ENCODE results near the gene IL23A. TPM values are rescaled to one million over a fixed set of nuclear protein-coding genes. Genes with fewer than 3 reads are reported as not detected.

IL23A gene
- total and polyA plus RNA-seq, 10 of the 15 experiments (the other 5 are each of a cell fraction or from before 2014, with no cell fraction given) = 3.3 to 11.1 (median 5.2) TPM

GRCh38 chr12:56315622-56316473, 22.8 kb upstream of the IL23A start, which contains the start of gene CNPY2 (continued):
- TF ChIP-seq USF2 (IDR thresholded peaks at IDR 0.05; ENCODE audit: borderline replicate concordance, low read depth, low read length) (peak; percentile 67), HCFC1 (IDR thresholded peaks at IDR 0.05; ENCODE audit: low read length) (peak; percentile 98), BRCA1 (IDR thresholded peaks at IDR 0.05; ENCODE audit: low read depth, low read length) (peak; percentile 82), IKZF1 (conservative IDR thresholded peaks at IDR 0.05) (peak; percentile 98), NR2C1 (IDR thresholded peaks at IDR 0.05) (peak; percentile 88), CEBPB (IDR thresholded peaks at IDR 0.05; ENCODE audit: borderline replicate concordance in 1 of 2, low read depth in 2 of 2, low read length in 2 of 2) (no peak), SP1 (IDR thresholded peaks at IDR 0.05; ENCODE audit: low read depth, low read length) (peak; percentile 49), NR2F1 (conservative IDR thresholded peaks at IDR 0.05) (peak; percentile 66), NFXL1 (IDR thresholded peaks at IDR 0.05; ENCODE audit: borderline replicate concordance) (no peak), SIN3A (IDR thresholded peaks at IDR 0.05; ENCODE audit: low read depth, low read length) (peak; percentile 85), YY1 (IDR thresholded peaks at IDR 0.05; ENCODE audit: low read depth, low read length) (peak; percentile 94), RB1 (IDR thresholded peaks at IDR 0.05; ENCODE audit: borderline replicate concordance) (peak; percentile 66; the same call in 1 of the 2 replicates), CBFB (IDR thresholded peaks at IDR 0.05; ENCODE audit: low read depth) (peak; percentile 90), RAD21 (IDR thresholded peaks at IDR 0.05; ENCODE audit: insufficient read depth, low read depth, low read length) (peak; percentile 55), TCF3 (IDR thresholded peaks at IDR 0.05; ENCODE audit: borderline replicate concordance, insufficient read depth, low read depth, low read length) (peak; percentile 57; the same call in 1 of the 2 replicates), SIX5 (IDR thresholded peaks at IDR 0.05; ENCODE audit: low read depth, low read length, severe bottlenecking) (peak; percentile 99), ZNF274 (IDR thresholded peaks at IDR 0.05; ENCODE audit: insufficient read depth, insufficient read length) (no peak), TCF12 (IDR thresholded peaks at IDR 0.05; ENCODE audit: low read depth, low read length) (peak; percentile 48), POLR2A (IDR thresholded peaks at IDR 0.05; ENCODE audit: low read depth, low read length) (peak; percentile 97), NBN (IDR thresholded peaks at IDR 0.05) (peak; percentile 78), SREBF2 (IDR thresholded peaks at IDR 0.05; ENCODE audit: low read length) (no peak), POU2F2 (IDR thresholded peaks at IDR 0.05; ENCODE audit: borderline replicate concordance, low read depth, low read length) (peak; percentile 60; the same call in 2 of the 3 replicates), CREB1 (IDR thresholded peaks at IDR 0.05; ENCODE audit: low read depth) (peak; percentile 86), RAD51 (IDR thresholded peaks at IDR 0.05) (peak; percentile 95), NR2C2 (IDR thresholded peaks at IDR 0.05; ENCODE audit: borderline replicate concordance, control insufficient read depth, insufficient read length, low read depth) (no peak), EED (IDR thresholded peaks at IDR 0.05; ENCODE audit: low read depth) (0 out of 2 replicates have a peak, but pooled peaks have one; percentile 38), SMC3 (IDR thresholded peaks at IDR 0.05; ENCODE audit: borderline replicate concordance, low read length) (peak; percentile 40; the same call in 1 of the 2 replicates)
- TF ChIP-seq, protein P1, sequence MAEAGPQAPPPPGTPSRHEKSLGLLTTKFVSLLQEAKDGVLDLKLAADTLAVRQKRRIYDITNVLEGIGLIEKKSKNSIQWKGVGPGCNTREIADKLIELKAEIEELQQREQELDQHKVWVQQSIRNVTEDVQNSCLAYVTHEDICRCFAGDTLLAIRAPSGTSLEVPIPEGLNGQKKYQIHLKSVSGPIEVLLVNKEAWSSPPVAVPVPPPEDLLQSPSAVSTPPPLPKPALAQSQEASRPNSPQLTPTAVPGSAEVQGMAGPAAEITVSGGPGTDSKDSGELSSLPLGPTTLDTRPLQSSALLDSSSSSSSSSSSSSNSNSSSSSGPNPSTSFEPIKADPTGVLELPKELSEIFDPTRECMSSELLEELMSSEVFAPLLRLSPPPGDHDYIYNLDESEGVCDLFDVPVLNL (IDR thresholded peaks at IDR 0.05; ENCODE audit: low read depth, low read length) = peak; percentile 23; the same call in 1 of the 2 replicates
- TF ChIP-seq, protein P2, sequence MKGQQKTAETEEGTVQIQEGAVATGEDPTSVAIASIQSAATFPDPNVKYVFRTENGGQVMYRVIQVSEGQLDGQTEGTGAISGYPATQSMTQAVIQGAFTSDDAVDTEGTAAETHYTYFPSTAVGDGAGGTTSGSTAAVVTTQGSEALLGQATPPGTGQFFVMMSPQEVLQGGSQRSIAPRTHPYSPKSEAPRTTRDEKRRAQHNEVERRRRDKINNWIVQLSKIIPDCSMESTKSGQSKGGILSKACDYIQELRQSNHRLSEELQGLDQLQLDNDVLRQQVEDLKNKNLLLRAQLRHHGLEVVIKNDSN (IDR thresholded peaks at IDR 0.05; ENCODE audit: borderline replicate concordance, extremely low read length, insufficient read depth, low read depth, low read length) = peak; percentile 84
- TF ChIP-seq, protein P3, sequence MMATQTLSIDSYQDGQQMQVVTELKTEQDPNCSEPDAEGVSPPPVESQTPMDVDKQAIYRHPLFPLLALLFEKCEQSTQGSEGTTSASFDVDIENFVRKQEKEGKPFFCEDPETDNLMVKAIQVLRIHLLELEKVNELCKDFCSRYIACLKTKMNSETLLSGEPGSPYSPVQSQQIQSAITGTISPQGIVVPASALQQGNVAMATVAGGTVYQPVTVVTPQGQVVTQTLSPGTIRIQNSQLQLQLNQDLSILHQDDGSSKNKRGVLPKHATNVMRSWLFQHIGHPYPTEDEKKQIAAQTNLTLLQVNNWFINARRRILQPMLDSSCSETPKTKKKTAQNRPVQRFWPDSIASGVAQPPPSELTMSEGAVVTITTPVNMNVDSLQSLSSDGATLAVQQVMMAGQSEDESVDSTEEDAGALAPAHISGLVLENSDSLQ (IDR thresholded peaks at IDR 0.05) = peak; percentile 75
